ENCODE data around the gene WDR81.

The WDR81 gene

DNA sequence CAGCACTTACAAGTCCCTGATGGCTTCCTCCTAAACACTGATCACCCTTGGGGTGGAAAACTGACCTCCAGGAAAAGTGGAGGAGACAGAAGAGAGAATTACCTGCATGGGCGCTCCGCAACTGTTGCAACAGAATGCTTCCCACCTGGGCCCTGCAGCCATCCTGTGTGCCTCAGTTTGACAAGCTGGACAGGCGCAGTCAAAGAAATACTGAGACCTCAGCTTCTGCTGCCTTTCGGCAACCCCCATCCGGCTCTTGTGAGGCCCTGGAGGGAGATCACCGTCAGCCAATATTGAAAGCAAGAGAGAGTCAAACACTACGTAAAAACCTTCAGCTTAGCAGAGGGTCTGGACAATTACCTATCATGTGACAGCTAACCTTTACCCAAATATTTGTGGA is 62.2 kb downstream of the WDR81 start:
- DNase-seq (ENCODE audit: low spot score): no peak
- in situ Hi-C loops (cut with MboI; ENCODE audit: low pct_unique_long_range_greater_than_20kb, low sequenced_read_pairs, unreplicated experiment): no loop called here
- TF ChIP-seq, protein P1, sequence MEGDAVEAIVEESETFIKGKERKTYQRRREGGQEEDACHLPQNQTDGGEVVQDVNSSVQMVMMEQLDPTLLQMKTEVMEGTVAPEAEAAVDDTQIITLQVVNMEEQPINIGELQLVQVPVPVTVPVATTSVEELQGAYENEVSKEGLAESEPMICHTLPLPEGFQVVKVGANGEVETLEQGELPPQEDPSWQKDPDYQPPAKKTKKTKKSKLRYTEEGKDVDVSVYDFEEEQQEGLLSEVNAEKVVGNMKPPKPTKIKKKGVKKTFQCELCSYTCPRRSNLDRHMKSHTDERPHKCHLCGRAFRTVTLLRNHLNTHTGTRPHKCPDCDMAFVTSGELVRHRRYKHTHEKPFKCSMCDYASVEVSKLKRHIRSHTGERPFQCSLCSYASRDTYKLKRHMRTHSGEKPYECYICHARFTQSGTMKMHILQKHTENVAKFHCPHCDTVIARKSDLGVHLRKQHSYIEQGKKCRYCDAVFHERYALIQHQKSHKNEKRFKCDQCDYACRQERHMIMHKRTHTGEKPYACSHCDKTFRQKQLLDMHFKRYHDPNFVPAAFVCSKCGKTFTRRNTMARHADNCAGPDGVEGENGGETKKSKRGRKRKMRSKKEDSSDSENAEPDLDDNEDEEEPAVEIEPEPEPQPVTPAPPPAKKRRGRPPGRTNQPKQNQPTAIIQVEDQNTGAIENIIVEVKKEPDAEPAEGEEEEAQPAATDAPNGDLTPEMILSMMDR (IDR thresholded peaks at IDR 0.05; ENCODE audit: extremely low read depth, insufficient read depth, missing control alignments): no peak

DNA sequence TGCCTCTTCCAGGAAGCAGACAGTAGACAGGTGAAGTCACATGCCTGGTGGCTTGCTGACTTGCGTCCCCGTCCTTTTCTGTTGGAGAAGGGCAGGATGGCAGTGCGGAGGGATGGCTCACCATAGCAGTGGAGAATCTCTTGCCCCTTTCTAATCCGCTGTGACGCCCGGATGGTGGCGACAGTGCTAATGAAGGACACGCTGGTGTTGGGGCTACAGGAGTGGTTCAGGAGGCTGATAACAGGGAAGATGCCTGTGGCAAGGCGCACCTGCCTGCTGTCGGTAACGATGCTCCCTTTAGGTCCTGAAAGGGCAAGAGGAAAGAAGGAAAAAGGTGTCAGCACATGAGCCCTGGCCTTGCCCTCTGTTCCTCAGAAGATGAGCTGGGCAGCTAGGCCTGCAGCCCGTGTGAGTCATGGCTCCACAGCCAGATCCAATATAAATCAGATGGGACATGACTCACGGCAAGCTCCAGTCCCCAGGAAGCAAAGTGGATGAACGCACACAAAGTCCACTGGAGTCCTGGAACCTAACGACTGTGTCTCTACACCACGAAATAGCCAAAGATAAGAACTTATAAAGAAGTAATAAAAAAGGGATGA is 62.9 kb downstream of the WDR81 start:
- DNase-seq (ENCODE audit: low spot score): no peak
- TF ChIP-seq, protein P1 (IDR thresholded peaks at IDR 0.05; ENCODE audit: extremely low read depth, insufficient read depth, missing control alignments): no peak
- in situ Hi-C loops (cut with MboI; ENCODE audit: low pct_unique_long_range_greater_than_20kb, low sequenced_read_pairs, unreplicated experiment): no loop called here
